ENCODE data around the gene ETV6.

Gene ETV6

DNA sequence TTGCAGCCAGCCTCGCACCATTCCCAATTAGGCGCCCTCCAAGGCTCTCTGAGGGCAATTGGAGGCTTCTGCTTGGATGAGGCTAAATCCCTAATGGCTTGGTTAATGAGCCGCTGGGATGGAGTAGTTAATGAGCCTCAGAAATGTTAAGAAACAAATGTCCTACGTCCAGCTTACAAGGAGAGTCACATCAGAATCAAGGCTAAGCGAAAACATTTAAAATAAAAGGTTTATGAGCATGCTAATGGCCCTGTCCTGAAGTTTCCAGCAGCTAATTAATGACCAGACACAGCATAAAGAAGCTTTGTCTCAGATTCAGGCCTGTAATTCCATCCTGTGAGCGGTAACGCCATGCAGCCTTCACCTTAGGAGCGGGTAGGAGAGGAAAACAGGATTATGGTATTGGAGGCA, 220.6 kb downstream of the ETV6 start:
- no peak for DNase-seq

DNA sequence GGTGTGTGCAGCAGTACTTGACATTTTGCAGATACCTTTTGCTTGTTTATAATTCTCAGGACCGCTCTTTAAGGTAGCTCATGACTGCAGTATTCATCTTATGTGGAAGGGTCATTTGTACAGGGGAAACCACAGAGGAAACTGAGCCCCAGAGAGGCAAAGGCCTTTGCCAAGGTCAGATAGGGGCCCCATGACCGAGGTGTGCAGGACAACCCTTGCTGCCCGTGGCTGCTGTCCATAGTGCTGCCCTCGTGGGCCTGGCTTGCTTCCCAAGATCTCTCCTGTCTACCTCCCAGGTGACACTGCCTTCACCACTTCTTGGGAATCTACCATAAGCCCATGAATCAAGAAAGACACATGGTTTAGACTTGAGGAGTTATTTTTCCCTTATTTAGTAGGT, 222.6 kb downstream of the ETV6 start:
- no peak for DNase-seq

DNA sequence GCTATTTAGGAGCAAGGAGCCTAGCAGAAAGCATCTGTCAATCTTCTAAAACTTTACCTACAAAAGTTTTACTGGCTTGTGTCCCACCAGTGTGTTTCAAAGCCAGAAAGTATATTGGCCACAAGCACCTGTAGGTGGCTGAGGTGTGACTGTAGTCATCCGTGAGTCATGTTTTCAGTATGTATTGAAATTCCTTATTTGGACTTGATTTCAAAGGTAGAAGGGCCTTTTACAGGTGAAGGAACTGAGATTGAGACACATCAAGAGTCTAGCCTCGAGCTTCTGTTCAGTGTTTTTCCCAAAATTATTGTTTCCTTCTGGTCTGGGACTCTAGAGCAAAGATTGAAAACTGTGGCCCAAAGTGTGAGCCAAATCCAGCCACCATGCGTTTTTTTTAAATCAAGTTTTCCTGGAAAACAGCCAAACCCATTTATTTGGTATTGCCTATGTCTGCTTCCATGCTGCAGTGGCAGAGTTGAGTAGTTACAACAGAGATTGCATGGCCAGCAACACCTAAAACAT, 226.0 kb downstream of the ETV6 start:
- DNase-seq, result no peak

DNA sequence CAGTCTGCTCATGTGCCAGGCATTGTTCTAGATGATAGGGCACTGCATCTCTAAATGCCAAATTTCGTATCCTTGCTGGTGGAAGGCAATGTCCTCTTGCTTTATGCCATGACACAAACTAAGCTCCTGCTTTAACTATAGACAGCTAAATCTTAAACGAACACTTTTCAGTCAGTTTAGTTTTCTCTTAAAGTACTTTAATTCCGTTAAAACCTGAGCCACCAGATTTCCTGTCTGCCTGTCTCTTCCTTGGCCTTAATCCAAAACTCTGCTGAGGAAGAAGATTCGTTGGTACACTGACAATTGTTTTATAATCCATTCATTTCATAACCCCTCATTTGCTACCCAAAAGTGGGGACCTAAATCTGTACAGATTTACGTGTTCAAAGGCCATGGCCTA, 226.8 kb downstream of the ETV6 start:
- DNase-seq, result no peak

DNA sequence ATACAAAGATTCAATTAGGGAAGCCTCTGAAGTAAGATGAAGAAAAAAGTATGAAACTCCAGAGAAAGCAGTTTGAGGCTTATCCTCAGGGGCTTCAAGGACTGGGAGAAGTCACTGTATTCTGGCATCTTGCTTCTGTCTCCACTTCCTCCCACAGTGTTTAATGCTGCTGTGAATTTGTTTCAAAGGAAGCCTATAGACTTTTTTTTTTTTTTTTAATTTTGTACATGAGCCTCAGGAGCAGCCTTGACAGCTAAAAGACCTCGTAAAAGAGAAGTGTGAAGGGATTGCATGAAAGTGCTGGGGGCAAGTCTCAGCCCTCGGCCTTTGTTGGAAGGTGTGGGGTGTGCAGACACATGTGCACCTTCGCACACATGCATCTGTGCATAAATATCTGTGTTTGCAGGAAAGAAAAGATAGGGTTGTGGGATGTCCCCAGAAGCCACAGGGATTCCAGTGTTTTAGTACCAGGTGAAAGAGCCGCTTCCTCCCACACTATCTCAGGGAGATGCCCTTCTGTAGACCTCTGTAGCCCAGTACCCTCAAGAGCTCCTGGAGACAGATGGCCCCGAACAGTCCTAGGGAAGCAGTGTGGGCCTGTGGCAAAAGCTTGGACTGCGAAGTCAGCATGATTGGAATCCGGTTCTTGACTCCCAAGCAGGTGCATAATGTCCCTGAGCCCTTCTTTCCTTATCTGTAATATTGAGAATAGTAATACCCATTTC, 227.8 kb downstream of the ETV6 start:
- no peak for DNase-seq

DNA sequence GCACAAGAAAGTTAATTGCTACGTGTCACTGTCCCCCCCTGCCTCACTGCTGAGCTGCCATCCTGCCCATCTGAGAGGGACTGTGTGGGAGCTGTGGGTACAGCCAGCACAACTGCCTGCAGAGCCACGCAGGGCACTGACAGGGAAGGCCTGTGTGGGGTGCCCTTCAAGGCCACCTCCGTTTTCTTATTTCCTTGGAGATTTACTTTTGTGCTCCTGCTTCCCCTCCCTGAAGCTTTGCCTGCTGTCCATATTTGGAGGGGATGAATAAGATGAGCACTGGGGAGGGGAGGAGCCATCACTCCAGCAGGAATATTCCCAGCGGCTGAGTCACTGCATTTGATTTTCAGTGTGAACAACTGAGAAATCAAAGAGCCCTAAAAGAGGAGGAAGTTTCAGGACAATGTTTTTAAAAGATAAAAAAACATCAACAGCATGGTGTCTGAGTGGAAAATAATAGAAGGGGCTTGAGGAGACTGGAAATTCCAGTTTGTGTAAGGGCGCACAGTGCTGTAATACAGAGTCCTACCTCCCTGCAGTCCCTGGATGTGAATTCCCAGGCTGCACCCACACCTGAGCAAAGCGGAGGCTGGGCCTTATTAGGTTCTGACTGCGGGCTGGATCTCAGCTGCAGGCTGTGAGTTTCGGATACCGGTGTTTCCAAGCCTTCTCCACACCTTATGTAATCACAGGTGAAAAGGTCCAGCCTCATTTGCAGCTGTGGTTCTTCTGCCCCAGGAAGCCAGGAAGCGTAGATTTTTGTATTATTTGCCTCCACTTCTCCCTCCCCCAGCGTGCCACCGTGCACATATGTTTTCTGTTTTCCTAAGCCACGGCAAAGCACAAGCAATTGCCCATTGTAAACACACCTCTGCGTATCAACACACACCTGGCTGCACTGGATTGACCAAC, 228.7 kb downstream of the ETV6 start:
- no peak for DNase-seq

DNA sequence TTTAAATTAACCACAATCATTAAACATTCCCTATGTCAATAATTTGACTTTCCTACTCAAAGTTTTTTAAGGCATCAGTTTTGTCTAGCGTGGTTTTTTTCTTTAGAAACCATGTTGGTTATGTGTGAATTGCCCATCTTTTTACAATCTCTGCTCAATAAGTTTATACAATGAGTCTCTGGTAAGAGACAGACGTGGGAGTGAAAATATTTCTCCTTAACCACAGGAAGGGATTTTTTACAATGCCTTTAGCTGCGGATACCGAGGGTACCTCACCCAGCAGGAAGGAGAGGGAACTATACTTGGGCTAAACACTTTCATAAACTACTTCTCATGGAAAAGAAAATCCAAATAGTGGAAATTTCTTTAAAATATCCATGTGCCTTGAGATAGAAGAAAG, 229.8 kb downstream of the ETV6 start:
- no peak for DNase-seq

DNA sequence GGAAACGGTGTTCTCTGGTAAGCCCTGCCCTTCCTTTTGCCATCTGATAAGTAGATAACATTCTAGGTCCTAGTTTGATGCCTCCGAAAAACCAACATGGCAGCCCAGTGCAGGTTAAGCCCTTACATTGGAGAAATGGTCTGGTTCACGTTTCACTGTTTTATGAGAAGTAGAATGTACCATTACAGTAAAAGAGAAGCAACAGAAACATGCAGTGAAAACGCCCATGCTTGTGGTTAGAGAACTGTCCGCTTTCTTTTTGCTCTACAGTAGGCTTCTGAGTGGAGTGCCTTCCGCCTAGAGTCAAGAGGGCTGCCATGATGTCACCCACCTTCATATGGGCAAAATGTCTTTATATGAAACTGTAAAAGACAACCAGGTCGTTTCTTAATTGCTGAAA, 230.9 kb downstream of the ETV6 start:
- DNase-seq, result no peak

DNA sequence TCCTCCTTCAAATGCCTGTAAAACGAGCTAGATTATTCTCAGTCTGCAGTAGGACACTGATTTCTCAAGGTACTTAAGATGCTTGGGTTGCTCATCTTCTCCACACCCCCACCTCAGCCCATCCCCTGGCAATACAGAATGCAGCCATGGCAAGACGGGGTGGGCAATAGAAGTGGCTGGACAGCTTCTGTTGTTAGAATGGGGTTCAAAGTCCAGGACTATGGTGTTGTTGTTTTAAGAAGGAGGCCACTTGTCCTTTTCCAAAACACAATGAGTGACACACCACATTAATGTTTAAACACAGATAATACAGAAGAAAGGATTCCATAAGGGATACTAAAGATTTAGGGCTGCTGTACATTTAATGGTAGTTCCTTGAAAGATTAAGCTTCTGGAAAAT, 232.4 kb downstream of the ETV6 start:
- no peak for DNase-seq

DNA sequence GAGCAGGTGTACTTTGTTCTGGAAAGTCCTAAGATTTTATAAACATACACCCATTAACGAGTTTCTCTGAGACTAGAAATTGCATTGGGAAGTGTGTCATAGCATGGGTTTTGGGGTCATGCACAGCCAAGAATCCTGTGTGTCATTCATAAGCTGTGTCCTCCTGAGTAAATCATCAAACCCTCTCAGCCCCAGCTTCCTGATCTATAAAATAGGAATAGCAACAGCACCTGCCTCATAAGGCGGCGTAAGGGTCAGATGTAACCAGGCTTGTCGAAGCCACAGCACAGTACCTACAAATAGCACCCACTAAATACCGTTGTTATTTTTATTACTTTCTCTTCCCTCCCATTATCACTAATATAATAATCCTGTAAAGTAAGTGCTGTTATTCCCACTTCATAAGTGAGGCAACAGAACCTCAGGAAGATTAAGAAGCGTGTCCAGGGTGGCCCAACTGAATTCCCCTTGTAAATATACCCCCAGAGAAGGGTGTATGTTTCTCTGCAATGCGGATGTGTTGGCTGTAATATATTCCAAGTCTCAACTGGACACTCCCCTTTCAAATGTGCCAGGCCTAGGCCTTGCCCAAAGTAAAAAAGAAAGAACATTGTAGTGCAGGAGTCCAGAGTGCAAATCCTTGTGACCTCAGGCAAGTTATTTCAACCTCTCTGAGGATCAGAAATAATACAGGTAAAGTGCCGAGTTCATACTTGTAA, 233.0 kb downstream of the ETV6 start:
- no peak for DNase-seq

DNA sequence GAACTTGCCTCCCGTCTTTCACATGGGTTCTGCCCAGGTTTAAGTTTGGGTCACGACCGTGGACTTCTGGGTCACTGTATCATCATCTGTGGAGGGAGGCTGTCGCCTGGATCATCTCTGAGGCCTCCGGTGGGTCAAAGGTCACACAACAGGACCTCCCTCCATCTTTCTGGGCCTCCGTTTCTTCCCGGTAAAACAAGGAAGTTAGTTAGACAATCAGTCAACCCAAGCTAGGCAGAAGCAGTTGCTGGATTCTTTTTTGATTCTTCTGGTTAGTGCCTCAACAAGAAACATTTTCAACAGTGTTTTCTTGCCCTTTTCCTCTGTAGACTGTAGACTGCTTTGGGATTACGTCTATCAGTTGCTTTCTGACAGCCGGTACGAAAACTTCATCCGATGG, 234.6 kb downstream of the ETV6 start:
- no peak for DNase-seq

DNA sequence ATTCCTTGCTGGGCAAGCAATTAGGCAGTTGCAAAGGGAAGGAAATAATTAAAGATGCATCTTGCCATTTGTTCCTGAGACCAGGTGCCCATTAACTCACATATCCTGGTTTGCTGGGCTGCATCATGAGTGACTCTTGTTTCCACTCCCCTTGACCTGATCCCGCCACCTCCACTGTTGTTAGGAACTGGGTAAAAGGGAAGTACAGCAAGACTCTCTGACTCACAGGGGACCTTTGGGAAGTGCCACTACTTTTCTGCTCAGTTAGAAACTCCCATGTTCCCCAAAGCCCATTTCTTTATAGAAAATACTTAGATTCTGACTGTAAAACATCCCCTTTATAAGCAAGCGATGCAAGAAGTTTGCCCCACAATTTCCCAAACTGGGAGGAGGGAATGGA, 235.2 kb downstream of the ETV6 start:
- DNase-seq, result peak; percentile 8

DNA sequence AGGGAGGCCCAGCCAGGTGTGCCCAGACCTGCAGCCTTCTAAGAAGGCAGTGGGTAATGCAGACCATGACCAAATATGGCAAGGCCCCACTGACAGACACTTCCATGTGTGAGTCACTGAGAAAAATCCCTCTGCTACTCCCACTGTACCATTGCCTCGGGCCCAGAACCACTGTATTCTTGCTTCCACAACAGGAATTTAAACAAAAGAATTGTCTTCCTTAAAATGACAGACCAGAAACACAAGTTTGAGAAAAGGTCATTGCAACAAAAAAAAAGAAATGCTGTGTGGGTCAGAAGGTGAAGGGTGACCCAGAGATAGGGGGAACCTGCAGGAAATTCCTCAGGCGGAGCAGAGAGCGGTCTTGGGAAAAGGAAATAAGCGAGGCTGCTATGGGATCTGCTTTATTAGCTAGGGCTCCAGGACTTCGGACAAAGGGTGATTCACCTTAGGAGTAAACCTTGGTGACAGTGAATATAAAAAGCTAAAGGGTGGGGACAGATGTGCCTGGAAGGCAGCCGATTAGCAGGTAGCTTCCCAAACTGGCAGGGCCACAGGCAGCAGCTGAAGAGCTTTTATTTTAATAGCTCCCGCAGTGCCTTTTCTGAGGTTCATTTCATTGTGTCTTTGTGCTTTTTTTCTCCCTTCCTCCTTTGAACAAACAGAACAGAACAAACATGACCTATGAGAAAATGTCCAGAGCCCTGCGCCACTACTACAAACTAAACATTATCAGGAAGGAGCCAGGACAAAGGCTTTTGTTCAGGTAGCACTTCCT, 236.0 kb downstream of the ETV6 start:
- no peak for DNase-seq

DNA sequence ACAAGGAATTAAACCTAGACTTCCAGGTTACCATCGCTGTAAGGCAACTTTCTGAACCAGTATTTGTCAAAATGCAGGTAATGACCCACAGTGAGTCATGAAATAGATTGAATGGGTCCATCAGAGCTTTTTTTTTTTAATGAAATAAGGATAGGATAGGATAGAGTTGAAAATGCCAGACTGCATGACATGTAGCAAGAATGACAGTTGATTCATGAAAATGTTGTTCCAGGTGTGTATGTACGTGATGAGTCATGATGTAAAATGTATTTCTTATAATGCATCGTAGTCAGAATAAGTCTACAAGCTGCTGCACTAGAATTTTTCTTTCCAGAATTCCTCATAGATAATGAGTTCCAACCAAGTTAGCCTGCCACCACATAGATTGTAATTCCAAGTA, 236.9 kb downstream of the ETV6 start:
- DNase-seq, result no peak

DNA sequence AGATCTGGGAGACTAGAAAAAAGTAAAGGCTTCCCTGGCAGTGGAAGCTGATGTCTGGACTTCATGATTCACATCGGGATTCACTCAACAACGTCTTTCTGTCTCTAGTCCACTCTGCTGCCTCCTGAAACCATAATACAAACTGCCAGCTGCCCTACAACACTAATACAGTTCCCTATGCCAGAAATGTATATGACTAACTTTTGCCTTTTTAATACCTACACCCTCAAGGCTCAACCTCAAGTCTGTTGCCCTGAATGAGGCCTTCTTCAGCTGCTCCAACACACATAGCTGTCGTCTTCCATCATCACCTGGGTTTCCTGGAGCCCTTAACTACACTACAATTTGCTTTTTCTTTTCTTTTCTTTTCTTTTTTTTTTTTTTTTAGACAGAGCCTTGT, 238.6 kb downstream of the ETV6 start:
- DNase-seq, result no peak

DNA sequence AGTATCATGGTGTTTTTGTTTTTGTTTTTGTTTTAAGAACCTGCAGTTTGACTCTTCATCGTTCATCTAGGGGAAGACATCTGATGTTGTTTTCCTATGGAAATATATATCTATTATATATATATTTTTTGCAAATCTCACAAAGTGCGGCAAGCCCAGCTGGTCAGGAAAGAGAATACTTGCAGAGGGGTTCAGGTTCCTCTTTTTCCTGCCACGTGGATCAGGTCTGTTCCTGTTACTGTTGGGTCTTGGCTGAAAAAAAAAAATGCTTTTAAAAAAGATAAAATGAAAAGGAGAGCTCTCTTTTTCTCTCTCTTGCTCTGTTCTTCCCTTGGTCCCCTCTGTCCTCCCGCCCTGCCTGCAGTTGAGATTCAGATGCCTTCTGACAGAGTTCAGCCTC, 241.9 kb downstream of the ETV6 start:
- no peak for DNase-seq

DNA sequence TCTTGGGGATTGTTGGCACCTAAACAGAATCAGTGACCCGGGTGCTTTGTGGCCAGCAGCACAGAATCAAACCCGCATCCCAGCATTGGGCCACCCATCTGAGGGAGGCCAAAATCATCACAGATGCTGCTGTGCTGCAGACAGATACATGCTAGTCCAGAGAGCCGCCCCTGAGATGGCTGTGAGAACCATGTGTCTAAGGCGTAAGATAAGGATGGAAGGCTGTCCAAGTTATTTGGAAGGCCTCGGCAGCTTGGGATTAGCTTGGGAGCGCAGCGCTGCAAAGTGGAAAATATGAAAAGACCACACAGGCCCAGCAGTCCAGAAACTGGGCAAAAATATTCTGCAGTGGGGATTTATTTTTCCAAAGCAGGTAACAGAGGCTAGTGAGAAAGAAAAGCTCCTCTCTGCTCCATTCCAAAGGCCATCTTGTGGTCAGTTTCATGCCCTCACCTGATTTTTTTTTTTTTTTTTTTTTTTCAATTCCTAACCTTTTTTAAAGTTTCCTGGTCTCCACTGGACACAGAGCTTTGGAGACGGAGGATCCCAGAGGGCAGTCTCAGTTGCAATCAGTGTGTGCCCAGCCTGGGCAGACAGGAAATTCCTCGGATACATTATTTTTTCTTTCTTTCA, 242.4 kb downstream of the ETV6 start:
- DNase-seq, result no peak

DNA sequence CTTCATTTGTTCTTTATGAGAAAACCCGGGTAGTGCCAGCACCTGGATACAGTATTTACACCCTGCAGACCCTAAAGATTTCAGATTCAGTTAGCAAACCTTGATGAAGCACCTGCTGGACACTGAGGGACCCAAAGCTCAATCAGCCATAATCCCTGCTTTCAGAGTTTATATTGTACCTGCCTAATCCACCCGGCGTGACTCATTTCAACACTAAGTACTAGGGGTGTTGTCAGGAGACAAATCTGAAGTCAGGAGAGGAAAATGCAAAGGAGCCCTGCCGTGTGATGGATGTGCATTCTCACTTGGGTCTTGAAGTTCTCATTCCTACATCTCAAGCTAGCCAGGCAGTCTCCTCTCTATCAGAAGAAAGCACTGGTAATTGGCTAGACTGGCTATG, 244.5 kb downstream of the ETV6 start:
- no peak for DNase-seq

DNA sequence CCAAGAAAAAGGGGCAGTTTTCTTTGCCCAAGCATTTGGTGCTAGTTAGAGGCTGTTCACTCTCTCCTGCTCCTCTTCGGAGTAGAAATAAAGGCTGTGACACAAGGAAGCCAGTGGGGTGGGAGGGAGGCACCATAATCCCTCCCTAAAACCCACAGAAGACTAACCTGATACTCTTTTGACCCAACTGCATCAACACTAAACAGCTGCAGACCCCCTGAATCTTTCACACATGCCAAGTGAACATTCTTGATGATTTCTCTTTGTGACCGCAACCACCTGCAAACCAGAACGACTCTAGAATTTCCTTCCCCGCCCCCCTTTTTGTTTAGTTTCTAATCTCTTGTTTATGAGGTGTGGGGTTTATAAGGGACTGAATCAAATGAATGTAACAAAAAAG, 245.4 kb downstream of the ETV6 start:
- no peak for DNase-seq

DNA sequence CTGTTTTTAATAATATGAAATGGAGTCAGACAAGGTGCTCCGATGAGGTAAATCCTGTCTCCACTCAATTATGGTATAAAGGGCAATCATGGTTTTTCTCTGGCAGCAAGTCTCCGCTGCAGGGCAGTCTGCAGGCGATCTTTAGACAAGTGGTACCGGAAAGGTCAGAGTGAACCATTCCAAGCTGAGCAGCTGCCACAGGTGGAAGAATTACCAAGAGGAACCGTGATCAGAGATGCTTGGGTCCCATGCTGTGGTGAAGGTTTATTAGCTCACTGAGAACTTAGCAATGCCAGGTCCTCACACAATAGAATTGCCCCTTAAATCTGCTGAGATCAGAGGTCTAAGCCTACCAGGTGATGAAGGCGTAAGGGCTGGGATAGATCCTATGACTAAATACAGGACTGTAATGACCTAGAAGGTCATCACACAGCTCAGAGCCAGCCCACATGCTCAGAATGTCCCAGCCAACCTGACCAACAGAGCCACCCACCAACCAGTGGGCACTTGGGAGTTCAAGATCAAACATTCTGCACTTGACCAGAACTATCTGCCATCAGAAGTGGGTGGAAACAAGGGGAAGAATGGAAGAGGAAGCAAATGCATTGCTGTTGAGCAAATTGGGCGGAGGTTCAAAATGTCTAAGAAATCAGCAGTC, 246.1 kb downstream of the ETV6 start:
- DNase-seq, result no peak

DNA sequence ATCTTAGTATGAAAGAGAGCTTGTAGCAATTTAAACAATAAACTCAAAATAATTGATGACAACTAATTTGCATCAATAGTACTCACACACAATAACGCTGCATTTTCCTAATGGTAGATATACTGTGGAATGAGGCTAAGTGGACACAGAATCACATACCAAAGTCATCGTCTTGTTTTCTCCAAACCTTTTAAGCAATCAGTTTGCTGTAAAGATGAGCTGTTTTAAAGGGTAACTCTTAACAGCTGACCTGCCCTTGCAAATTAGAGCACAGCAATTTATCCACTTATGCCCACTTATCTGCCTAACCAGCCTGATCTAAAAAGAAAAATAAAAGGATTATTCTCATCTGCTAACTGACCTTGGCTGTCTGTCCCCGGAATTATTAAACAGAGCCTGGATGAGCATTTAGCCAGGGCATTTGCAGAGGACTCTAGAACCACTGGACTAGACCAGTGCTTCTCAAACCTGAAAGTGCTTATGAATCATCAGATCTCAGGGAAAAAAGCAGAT, 247.0 kb downstream of the ETV6 start:
- DNase-seq, result no peak

Measured in CD4-positive, alpha-beta T cell treated with Interleukin-10 for 1 hour (primary cell).